Prostate gland (tissue), 2 donors: ENCODE data around the gene RHOT1. TPM values are rescaled to one million over a fixed set of nuclear protein-coding genes. Genes with fewer than 3 reads are reported as not detected.

Experiments used
- DNase-seq: peaks from one replicate; pipeline ENCODE4 v3.0.0-alpha.2; 2019; ENCODE audit warnings: low spot score
- H3K27ac ChIP-seq, 2 donors: fragments of 200-600 bp; sonication (generic); 2 replicates each; pipeline ENCODE4 v1.5.1; 2017 to 2019
- H3K27me3 ChIP-seq: fragments of 200-600 bp; sonication (generic); replicated peaks from 2 replicates; pipeline ENCODE4 v1.5.1; 2019; ENCODE audit not compliant: insufficient read depth
- H3K36me3 ChIP-seq, 2 donors: fragments of 200-600 bp; sonication (generic); 1 replicate in 1 of 2; 2 replicates in 1 of 2; pipeline versions ENCODE4 v1.5.1 to v1.8.1; 2017 to 2019
- H3K4me1 ChIP-seq: fragments of 200-600 bp; sonication (generic); replicated peaks from 2 replicates; pipeline ENCODE4 v1.5.1; 2019
- H3K4me3 ChIP-seq, 2 donors: fragments of 200-600 bp; sonication (generic); 2 replicates each; pipeline ENCODE4 v1.5.1; 2017 to 2019
- H3K9me3 ChIP-seq: fragments of 200-600 bp; sonication (generic); 2 replicates; pipeline ENCODE4 v1.5.1; 2017
- POLR2A ChIP-seq: fragments of 450-650 bp; IDR thresholded peaks from one replicate; pipeline ENCODE4 v1.6.1; 2016; ENCODE audit warnings: antibody characterized with exemption, mild to moderate bottlenecking
- POLR2AphosphoS5 ChIP-seq: sonication (generic); formaldehyde crosslinking; IDR thresholded peaks from one replicate; pipeline ENCODE4 v1.6.1; 2017; ENCODE audit warnings: antibody characterized with exemption
- WGBS: methylation state at CpG from one replicate; pipeline ENCODE4 v1.1.5; 2018; 5-methylcytosine and 5-hydroxymethylcytosine counted together
- intact Hi-C: fragments of 100-400 bp; cut with DNase I; formaldehyde crosslinking; loops from one replicate; pipeline ENCODE4 v1.14.2; 2022
- total RNA-seq, 2 donors: library from RNA; depleted of rRNA; stranded (reverse); fragments of >200 nt; gene quantifications; one replicate each; pipeline ENCODE4 v1.1.0, GENCODE V29; 2016
- TF ChIP-seq, protein P1 (sequence below), 4 experiments: fragments of 200-600 bp in 2 of 4; fragments of 450-650 bp in 2 of 4; sonication (generic) in 2 of 4; IDR thresholded peaks; 1 replicate in 3 of 4; 2 replicates in 1 of 4; pipeline ENCODE4 v1.5.1; 2016 to 2019; ENCODE audit warnings: antibody characterized with exemption in 4 of 4, mild to moderate bottlenecking in 2 of 4, moderate library complexity in 2 of 4

Gene RHOT1
- total RNA-seq, 2 donors from 2014 or later, result 31.7 to 60.8 TPM

DNA sequence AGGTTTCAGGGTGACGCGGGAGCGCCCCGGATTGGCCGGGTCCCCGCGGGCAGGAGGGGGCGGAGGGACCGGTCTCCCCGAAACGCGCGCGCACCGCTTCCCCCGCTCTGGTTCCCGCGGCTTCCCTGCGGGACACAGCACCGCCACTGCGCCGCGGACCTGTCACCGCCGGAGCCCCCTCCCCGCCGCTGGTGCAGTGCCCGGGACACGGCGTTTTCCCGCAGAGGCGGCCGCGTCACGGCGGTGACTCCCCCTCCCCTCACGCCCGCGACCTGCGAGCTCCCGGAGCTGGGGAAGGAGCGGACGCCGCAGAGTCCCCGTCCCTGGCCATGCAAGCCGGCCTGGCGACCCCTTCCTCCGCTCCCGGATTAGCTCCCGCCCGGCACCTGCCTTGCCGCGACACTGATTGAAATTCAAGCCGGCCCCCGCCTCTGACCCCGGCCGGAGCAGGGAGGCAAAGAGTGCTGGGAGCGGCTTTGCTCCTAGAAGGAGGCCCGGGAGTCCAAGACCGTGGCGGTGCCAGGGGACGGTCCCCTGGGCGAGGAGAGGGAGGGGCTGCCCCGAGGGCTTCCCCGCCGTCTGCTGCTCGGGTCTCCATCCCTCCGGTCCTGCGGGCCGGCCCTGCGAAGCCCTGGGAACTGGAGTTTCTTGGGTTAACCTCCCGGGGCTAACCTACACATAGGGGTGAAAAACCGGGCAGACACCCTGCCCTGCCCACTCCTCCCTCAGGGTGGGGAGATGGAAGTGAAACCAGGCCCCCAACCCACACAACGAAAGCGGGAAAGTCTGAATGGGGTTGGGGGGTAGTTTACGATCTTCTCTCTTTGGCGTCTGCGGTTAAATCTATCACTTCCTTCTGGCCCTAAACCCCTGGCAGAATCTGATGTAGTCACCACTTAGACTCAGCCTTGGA is 124.3 kb downstream of the RHOT1 start:
- no peak for DNase-seq
- Histone ChIP-seq H3K27ac (no peak overlapping the region), H3K9me3 (no peaks in the 10 kb centered on the region), H3K4me3 (peak overlapping the region; percentile 40 to 61), H3K36me3 (no peaks in the 10 kb centered on the region), H3K4me1 (peaks cover 6% of the 10 kb centered on the region), H3K27me3 (no peaks in the 10 kb centered on the region)
- 3% methylated on average over 35 of the region's 78 CpGs for WGBS
- intact Hi-C loops, result no loop called here
- TF ChIP-seq POLR2A (no peak), POLR2AphosphoS5 (no peak)
- TF ChIP-seq, protein P1, sequence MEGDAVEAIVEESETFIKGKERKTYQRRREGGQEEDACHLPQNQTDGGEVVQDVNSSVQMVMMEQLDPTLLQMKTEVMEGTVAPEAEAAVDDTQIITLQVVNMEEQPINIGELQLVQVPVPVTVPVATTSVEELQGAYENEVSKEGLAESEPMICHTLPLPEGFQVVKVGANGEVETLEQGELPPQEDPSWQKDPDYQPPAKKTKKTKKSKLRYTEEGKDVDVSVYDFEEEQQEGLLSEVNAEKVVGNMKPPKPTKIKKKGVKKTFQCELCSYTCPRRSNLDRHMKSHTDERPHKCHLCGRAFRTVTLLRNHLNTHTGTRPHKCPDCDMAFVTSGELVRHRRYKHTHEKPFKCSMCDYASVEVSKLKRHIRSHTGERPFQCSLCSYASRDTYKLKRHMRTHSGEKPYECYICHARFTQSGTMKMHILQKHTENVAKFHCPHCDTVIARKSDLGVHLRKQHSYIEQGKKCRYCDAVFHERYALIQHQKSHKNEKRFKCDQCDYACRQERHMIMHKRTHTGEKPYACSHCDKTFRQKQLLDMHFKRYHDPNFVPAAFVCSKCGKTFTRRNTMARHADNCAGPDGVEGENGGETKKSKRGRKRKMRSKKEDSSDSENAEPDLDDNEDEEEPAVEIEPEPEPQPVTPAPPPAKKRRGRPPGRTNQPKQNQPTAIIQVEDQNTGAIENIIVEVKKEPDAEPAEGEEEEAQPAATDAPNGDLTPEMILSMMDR (IDR thresholded peaks at IDR 0.05), result no peak

DNA sequence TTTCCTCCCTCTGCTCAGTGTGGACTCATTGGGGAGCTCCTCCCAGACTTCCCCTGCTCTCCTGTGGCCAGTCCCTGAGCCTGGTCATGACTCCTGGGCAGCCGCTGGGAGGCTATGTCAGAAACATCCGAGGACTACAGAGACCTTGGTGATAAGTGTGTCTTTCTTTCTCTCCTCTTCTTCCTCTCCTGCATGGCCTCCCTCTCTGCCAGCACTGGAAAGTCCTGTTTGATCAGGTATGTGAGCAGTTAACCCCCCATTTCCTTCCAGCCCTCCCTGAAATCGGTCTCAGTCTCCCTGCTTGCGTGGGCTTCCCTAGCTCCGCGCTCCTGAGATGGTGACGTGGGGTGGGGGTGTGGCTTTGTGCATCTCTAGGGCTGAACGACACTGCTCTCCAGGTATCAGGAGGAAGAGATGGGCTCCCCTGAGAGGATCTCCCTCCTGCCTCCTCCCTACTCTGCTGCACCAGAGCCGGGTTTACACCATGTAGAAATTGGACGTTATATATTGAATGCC is 125.4 kb downstream of the RHOT1 start:
- Histone ChIP-seq H3K27ac (no peak overlapping the region), H3K36me3 (peaks cover 0 to 6% of the 10 kb centered on the region in 2 donors), H3K4me3 (no peak overlapping the region), H3K4me1 (peaks cover 6% of the 10 kb centered on the region), H3K27me3 (no peaks in the 10 kb centered on the region), H3K9me3 (no peaks in the 10 kb centered on the region)
- no peak for TF ChIP-seq POLR2A
- TF ChIP-seq POLR2AphosphoS5, result no peak
- TF ChIP-seq, protein P1 (IDR thresholded peaks at IDR 0.05), result no peak
- intact Hi-C loops, result no loop called here
- DNase-seq, result no peak
- 31% methylated on average over 10 of the region's 10 CpGs for WGBS

DNA sequence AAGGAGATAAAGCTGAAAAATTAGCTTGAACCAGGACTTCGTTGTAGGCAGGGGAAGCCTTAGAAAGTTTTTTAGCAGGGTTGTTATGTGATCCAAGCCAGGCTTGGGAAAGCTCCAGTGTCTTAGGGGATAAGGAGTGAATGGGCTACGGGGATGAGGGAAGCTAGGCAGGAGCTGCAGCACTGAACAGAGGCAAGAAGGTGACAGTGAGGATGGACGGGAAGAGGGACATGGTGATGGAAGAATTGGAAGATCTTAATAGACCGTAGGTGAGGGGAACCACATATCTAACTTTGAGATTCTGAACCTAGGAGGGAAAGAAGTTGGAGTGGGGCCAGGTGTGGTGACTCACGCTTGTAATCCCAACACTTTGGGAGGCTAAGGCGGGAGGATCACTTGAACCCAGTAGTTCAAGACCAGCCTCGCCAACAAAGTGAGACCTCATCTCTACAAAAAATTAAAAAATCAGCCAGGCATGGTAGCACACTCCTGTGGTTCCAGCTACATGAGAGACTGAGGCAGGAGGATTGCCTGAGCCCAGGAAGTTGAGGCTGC is 126.5 kb downstream of the RHOT1 start:
- 87% methylated on average over 7 of the region's 7 CpGs for WGBS
- intact Hi-C loops, result no loop called here
- Histone ChIP-seq H3K36me3 (peaks cover 0 to 6% of the 10 kb centered on the region in 2 donors), H3K4me3 (no peak overlapping the region), H3K9me3 (no peaks in the 10 kb centered on the region), H3K4me1 (peaks cover 6% of the 10 kb centered on the region), H3K27ac (no peak overlapping the region), H3K27me3 (no peaks in the 10 kb centered on the region)
- TF ChIP-seq, protein P1 (IDR thresholded peaks at IDR 0.05), result no peak
- TF ChIP-seq POLR2AphosphoS5 (no peak), POLR2A (no peak)
- DNase-seq, result no peak

DNA sequence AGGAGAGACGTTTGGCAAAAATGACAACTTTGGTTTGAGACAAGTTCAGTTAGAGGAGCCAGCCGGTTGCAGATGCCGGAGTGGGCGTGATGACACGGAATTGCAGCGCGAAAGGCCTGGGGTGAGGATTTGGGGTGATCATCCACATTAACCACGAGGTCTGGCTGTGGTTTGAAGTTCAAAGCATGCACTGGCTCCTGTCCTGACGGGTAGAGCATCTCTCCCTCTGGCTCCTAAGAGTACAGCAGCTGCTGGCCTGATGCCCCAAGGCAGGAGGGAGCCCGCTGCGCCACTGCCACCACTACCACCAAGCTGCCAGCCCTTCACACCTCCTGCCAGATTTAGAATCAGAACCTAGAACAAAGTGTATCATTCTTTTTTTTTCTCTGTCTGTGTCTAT is 127.1 kb downstream of the RHOT1 start:
- no peak for DNase-seq
- no peak for TF ChIP-seq POLR2AphosphoS5
- TF ChIP-seq, protein P1 (IDR thresholded peaks at IDR 0.05), result no peak
- no peak for TF ChIP-seq POLR2A
- Histone ChIP-seq H3K9me3 (no peaks in the 10 kb centered on the region), H3K4me3 (no peak overlapping the region), H3K36me3 (peaks cover 0 to 6% of the 10 kb centered on the region in 2 donors), H3K27ac (no peak overlapping the region), H3K4me1 (peaks cover 6% of the 10 kb centered on the region), H3K27me3 (no peaks in the 10 kb centered on the region)
- intact Hi-C loops, result no loop called here
- 50% methylated on average over 11 of the region's 11 CpGs for WGBS
